ENCODE measurements around the gene C14orf132.

DNA sequence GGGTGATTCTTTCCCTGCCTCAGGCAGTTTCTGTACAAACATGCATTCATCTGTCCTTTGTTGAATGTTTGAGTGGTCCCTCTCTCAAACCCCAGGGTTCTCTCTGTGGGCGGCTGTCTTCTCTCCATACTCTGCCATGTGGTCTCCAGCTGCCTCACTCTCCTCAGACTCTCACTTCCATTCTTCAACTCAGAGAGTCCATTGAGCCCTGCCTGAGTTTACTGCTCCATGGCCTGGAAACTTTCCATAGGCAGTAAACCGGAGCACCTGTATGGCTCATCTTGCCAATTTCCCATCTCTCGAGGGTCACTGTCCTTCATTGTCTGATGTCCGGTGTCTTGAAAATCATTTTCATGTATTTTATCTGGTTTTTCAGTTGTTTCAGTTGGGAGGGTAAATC, 11.3 kb downstream of the C14orf132 start:
- TF ChIP-seq CTCF (IDR thresholded peaks at IDR 0.05), result no peak
- no peak for TF ChIP-seq POLR2A (IDR thresholded peaks at IDR 0.05)

Measured in Peyer's patch (tissue), 4 donors.